HCT116 (cell line): ENCODE results near the gene STPG2. TPM values are rescaled to one million over a fixed set of nuclear protein-coding genes. Genes with fewer than 3 reads are reported as not detected.

ENCODE experiments used
- ATAC-seq: fragments of 200-7000 bp; cut with Tn5 transposase; 2 replicates; pipeline ENCODE4 v1.9.1; 2020; ENCODE audit warnings: mild to moderate bottlenecking, moderate library complexity
- BruUV-seq: library from RNA; stranded (reverse); fragments of 400-500 nt; replicated peaks from 2 replicates; lab custom pipeline; 2021; lab: Mats Ljungman, UMichigan
- CTCF ChIA-PET: fragments of 300-600 bp; sonication (Branson Sonifier 250); formaldehyde crosslinking; loops from one replicate; lab custom pipeline; 2021; ENCODE audit warnings: antibody characterized with exemption; lab: Charles Lee
- POLR2A ChIA-PET: fragments of 300-600, 350-600 bp; sonication (Branson Sonifier 250); formaldehyde crosslinking; loops from one replicate; lab custom pipeline; 2021; ENCODE audit warnings: antibody characterized with exemption; lab: Charles Lee
- RAD21 ChIA-PET, 2 experiments: fragments of 300-600 bp; sonication (Branson Sonifier 250); formaldehyde crosslinking; loops; one replicate each; lab custom pipeline; 2023; ENCODE audit warnings: low total read pairs in 2 of 2; ENCODE audit not compliant: uncharacterized antibody in 2 of 2, unreplicated experiment in 2 of 2, low non-redundant PET in 1 of 2; lab: Charles Lee
- DNase-seq: peaks from one replicate; pipeline ENCODE4 v3.0.0-alpha.2; 2010; ENCODE audit warnings: low read depth, low spot score
- H2AFZ ChIP-seq: fragments of 200-600 bp; shearing (Covaris generic), sonication (generic); 2 replicates; pipeline ENCODE4 v1.6.1; 2017; ENCODE audit warnings: low read depth, mixed run types, mixed read lengths, antibody characterized with exemption, low read length; ENCODE audit not compliant: poor library complexity, severe bottlenecking
- H3K27ac ChIP-seq: 2 replicates; pipeline ENCODE4 v1.5.1; 2012; ENCODE audit warnings: low read depth, low read length
- H3K27me3 ChIP-seq: fragments of 200-600 bp; sonication (generic); 2 replicates; pipeline ENCODE4 v1.6.1; 2016; ENCODE audit warnings: mixed run types, low read length, mixed read lengths; ENCODE audit not compliant: insufficient read depth
- H3K36me3 ChIP-seq, 2 experiments: fragments of 200-500 bp in 1 of 2; fragments of 200-600 bp in 1 of 2; sonication (Bioruptor generic) in 1 of 2; sonication (generic) in 1 of 2; 2 replicates each; pipeline versions ENCODE4 v1.5.1 to v1.6.1; 2014 to 2016; ENCODE audit warnings: low read length in 2 of 2, inconsistent platforms in 1 of 2, mixed read lengths in 1 of 2, mixed run types in 1 of 2; ENCODE audit not compliant: insufficient read depth in 2 of 2, control insufficient read depth in 1 of 2
- H3K4me1 ChIP-seq, 2 experiments: fragments of 200-600 bp in 1 of 2; sonication (generic) in 1 of 2; 2 replicates each; pipeline versions ENCODE4 v1.5.1 to v1.6.1; 2012 to 2017; ENCODE audit warnings: low read length in 2 of 2, inconsistent platforms in 1 of 2, mild to moderate bottlenecking in 1 of 2, mixed read lengths in 1 of 2, mixed run types in 1 of 2, moderate library complexity in 1 of 2; ENCODE audit not compliant: insufficient read depth in 2 of 2, control insufficient read depth in 1 of 2
- H3K4me2 ChIP-seq: fragments of 200-600 bp; sonication (generic); 2 replicates; pipeline ENCODE4 v1.6.1; 2017; ENCODE audit warnings: mixed run types, low read length, mixed read lengths
- H3K4me3 ChIP-seq, 2 experiments: fragments of 200-600 bp in 1 of 2; sonication (generic) in 1 of 2; replicated peaks in 1 of 2; 2 replicates each; pipeline ENCODE4 v1.5.1; 2011 to 2016; ENCODE audit warnings: low read length in 2 of 2, control low read depth in 1 of 2, low read depth in 1 of 2, mild to moderate bottlenecking in 1 of 2, mixed read lengths in 1 of 2, mixed run types in 1 of 2
- H3K79me2 ChIP-seq: fragments of 200-600 bp; sonication (generic); 2 replicates; pipeline ENCODE4 v1.6.1; 2017; ENCODE audit warnings: mild to moderate bottlenecking, mixed run types, low read length, moderate library complexity, mixed read lengths; ENCODE audit not compliant: insufficient read depth
- H3K9ac ChIP-seq: fragments of 200-600 bp; sonication (generic); 2 replicates; pipeline ENCODE4 v1.6.1; 2016; ENCODE audit warnings: low read length, mixed read lengths
- H3K9me2 ChIP-seq: fragments of 200-600 bp; sonication (generic), shearing (Covaris generic); 2 replicates; pipeline ENCODE4 v1.6.1; 2017; ENCODE audit warnings: mixed run types, mild to moderate bottlenecking, moderate library complexity; ENCODE audit not compliant: insufficient read depth
- H3K9me3 ChIP-seq, 2 experiments: fragments of 200-500 bp in 1 of 2; fragments of 200-600 bp in 1 of 2; sonication (Bioruptor generic) in 1 of 2; sonication (generic) in 1 of 2; 2 replicates each; pipeline ENCODE4 v1.6.1; 2014 to 2017; ENCODE audit warnings: low read length in 2 of 2, mixed read lengths in 2 of 2, inconsistent platforms in 1 of 2, low read depth in 1 of 2, mild to moderate bottlenecking in 1 of 2, mixed run types in 1 of 2, moderate library complexity in 1 of 2; ENCODE audit not compliant: control insufficient read depth in 1 of 2, insufficient read depth in 1 of 2
- H4K20me1 ChIP-seq: fragments of 200-600 bp; sonication (generic), shearing (Covaris generic); 2 replicates; pipeline ENCODE4 v1.6.1; 2017; ENCODE audit warnings: mixed run types, mild to moderate bottlenecking, moderate library complexity; ENCODE audit not compliant: insufficient read depth
- ATF3 ChIP-seq: IDR thresholded peaks from 2 replicates; pipeline ENCODE4 v1.6.1; 2012
- CBX3 ChIP-seq: IDR thresholded peaks from 2 replicates; pipeline ENCODE4 v1.6.1; 2012; ENCODE audit warnings: low read depth
- EGR1 ChIP-seq: IDR thresholded peaks from 2 replicates; pipeline ENCODE4 v1.6.1; 2012; ENCODE audit warnings: low read depth
- EZH2 ChIP-seq: fragments of 200-600 bp; sonication (generic); IDR thresholded peaks from 2 replicates; pipeline ENCODE4 v1.6.1; 2017; ENCODE audit warnings: antibody characterized with exemption, mixed run types
- EZH2phosphoT487 ChIP-seq: fragments of 200-600 bp; IDR thresholded peaks from 2 replicates; pipeline ENCODE4 v1.6.1; 2018; ENCODE audit warnings: antibody characterized with exemption, borderline replicate concordance
- JUND ChIP-seq: IDR thresholded peaks from 2 replicates; pipeline ENCODE4 v1.6.1; 2012
- POLR2A ChIP-seq: IDR thresholded peaks from 2 replicates; pipeline ENCODE4 v1.7.0; 2011; ENCODE audit warnings: borderline replicate concordance; ENCODE audit not compliant: insufficient read depth, insufficient read length; ENCODE audit errors: extremely low read depth
- POLR2AphosphoS5 ChIP-seq: IDR thresholded peaks from 2 replicates; pipeline ENCODE4 v1.6.1; 2011; ENCODE audit warnings: mild to moderate bottlenecking, low read depth, low read length, moderate library complexity
- SP1 ChIP-seq: IDR thresholded peaks from 2 replicates; pipeline ENCODE4 v1.6.1; 2012; ENCODE audit warnings: low read depth
- SRF ChIP-seq: IDR thresholded peaks from 2 replicates; pipeline ENCODE4 v1.6.1; 2012; ENCODE audit warnings: low read depth
- TCF7L2 ChIP-seq: IDR thresholded peaks from 2 replicates; pipeline ENCODE4 v1.7.0; 2011; ENCODE audit warnings: borderline replicate concordance, inconsistent platforms; ENCODE audit not compliant: insufficient read depth, insufficient read length; ENCODE audit errors: extremely low read depth
- ZFX ChIP-seq: fragments of 450-650 bp; IDR thresholded peaks from 2 replicates; pipeline ENCODE4 v1.6.1; 2017
- ZNF274 ChIP-seq: fragments of 200-500 bp; sonication (Bioruptor generic); IDR thresholded peaks from 2 replicates; pipeline ENCODE4 v1.6.1; 2014; ENCODE audit warnings: mild to moderate bottlenecking, low read depth, low read length, inconsistent platforms
- intact Hi-C: fragments of 100-400 bp; cut with micrococcal nuclease; formaldehyde crosslinking; loops from 2 replicates; pipeline ENCODE4 v1.10.0; 2022
- total RNA-seq: library from RNA; stranded (reverse); gene quantifications from one replicate; pipeline ENCODE4 v1.2.1, GENCODE V29; 2021; ENCODE audit not compliant: unreplicated experiment
- TF ChIP-seq, protein P1 (sequence below): IDR thresholded peaks from 2 replicates; pipeline ENCODE4 v1.6.1; 2012; ENCODE audit warnings: low read depth
- TF ChIP-seq, protein P2 (sequence below), 3 experiments: fragments of 200-600 bp in 1 of 3; sonication (generic) in 1 of 3; IDR thresholded peaks in 2 of 3; conservative IDR thresholded peaks in 1 of 3; 2 replicates each; pipeline ENCODE4 v1.5.1; 2012 to 2017; ENCODE audit warnings: low read depth in 2 of 3, low read length in 2 of 3, antibody characterized with exemption in 1 of 3, borderline replicate concordance in 1 of 3, control low read depth in 1 of 3, mild to moderate bottlenecking in 1 of 3, mixed read lengths in 1 of 3, mixed run types in 1 of 3, moderate library complexity in 1 of 3; ENCODE audit not compliant: insufficient read depth in 1 of 3
- TF ChIP-seq, protein P3 (sequence below): IDR thresholded peaks from 2 replicates; pipeline ENCODE4 v1.6.1; 2011; ENCODE audit warnings: mild to moderate bottlenecking, low read length, moderate library complexity; ENCODE audit not compliant: insufficient replicate concordance; ENCODE audit errors: extremely low read depth

The STPG2 gene
- total RNA-seq, 1 experiment from 2014 or later: not detected

DNA sequence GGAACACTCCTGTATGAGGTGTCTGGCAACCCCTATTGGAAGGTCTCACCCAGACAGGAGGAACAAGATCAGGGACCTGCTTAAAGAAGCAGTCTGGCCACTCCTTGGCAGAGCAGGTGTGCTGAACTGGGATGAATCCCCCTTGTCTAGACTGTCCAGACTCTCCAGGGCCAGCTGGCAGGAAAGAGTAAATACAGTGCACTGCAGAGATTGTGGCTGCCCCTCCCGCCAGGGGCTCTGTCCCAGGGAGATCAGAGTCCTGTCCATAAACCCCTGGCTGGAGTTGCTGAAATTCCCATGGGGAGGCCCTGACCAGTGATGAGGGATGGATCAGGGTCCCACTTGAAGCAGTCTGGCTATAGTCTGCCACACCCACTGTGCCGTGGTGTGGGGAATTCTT, 17.7 kb downstream of the STPG2 start:
- no peak for TF ChIP-seq TCF7L2
- TF ChIP-seq, protein P1, sequence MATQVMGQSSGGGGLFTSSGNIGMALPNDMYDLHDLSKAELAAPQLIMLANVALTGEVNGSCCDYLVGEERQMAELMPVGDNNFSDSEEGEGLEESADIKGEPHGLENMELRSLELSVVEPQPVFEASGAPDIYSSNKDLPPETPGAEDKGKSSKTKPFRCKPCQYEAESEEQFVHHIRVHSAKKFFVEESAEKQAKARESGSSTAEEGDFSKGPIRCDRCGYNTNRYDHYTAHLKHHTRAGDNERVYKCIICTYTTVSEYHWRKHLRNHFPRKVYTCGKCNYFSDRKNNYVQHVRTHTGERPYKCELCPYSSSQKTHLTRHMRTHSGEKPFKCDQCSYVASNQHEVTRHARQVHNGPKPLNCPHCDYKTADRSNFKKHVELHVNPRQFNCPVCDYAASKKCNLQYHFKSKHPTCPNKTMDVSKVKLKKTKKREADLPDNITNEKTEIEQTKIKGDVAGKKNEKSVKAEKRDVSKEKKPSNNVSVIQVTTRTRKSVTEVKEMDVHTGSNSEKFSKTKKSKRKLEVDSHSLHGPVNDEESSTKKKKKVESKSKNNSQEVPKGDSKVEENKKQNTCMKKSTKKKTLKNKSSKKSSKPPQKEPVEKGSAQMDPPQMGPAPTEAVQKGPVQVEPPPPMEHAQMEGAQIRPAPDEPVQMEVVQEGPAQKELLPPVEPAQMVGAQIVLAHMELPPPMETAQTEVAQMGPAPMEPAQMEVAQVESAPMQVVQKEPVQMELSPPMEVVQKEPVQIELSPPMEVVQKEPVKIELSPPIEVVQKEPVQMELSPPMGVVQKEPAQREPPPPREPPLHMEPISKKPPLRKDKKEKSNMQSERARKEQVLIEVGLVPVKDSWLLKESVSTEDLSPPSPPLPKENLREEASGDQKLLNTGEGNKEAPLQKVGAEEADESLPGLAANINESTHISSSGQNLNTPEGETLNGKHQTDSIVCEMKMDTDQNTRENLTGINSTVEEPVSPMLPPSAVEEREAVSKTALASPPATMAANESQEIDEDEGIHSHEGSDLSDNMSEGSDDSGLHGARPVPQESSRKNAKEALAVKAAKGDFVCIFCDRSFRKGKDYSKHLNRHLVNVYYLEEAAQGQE: no peak
- TF ChIP-seq SP1: no peak
- TF ChIP-seq EZH2phosphoT487: no peak
- TF ChIP-seq EZH2: no peak
- TF ChIP-seq SRF: no peak
- no peak for TF ChIP-seq CBX3
- no peak for TF ChIP-seq POLR2AphosphoS5
- no peak for TF ChIP-seq ZFX
- TF ChIP-seq, protein P2, sequence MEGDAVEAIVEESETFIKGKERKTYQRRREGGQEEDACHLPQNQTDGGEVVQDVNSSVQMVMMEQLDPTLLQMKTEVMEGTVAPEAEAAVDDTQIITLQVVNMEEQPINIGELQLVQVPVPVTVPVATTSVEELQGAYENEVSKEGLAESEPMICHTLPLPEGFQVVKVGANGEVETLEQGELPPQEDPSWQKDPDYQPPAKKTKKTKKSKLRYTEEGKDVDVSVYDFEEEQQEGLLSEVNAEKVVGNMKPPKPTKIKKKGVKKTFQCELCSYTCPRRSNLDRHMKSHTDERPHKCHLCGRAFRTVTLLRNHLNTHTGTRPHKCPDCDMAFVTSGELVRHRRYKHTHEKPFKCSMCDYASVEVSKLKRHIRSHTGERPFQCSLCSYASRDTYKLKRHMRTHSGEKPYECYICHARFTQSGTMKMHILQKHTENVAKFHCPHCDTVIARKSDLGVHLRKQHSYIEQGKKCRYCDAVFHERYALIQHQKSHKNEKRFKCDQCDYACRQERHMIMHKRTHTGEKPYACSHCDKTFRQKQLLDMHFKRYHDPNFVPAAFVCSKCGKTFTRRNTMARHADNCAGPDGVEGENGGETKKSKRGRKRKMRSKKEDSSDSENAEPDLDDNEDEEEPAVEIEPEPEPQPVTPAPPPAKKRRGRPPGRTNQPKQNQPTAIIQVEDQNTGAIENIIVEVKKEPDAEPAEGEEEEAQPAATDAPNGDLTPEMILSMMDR (IDR thresholded peaks at IDR 0.05 in 2 of 3, conservative IDR thresholded peaks at IDR 0.05 in 1 of 3; ENCODE audit: borderline replicate concordance in 1 of 3, insufficient read depth in 1 of 3, low read depth in 2 of 3, low read length in 2 of 3): no peak
- TF ChIP-seq ATF3: no peak
- TF ChIP-seq POLR2A: no peak
- no peak for TF ChIP-seq ZNF274
- TF ChIP-seq JUND: no peak
- TF ChIP-seq, protein P3, sequence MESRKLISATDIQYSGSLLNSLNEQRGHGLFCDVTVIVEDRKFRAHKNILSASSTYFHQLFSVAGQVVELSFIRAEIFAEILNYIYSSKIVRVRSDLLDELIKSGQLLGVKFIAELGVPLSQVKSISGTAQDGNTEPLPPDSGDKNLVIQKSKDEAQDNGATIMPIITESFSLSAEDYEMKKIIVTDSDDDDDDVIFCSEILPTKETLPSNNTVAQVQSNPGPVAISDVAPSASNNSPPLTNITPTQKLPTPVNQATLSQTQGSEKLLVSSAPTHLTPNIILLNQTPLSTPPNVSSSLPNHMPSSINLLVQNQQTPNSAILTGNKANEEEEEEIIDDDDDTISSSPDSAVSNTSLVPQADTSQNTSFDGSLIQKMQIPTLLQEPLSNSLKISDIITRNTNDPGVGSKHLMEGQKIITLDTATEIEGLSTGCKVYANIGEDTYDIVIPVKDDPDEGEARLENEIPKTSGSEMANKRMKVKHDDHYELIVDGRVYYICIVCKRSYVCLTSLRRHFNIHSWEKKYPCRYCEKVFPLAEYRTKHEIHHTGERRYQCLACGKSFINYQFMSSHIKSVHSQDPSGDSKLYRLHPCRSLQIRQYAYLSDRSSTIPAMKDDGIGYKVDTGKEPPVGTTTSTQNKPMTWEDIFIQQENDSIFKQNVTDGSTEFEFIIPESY: no peak
- no peak for TF ChIP-seq EGR1
- Histone ChIP-seq H4K20me1 (no peaks in the 10 kb centered on the region), H3K27me3 (no peaks in the 10 kb centered on the region), H3K36me3 (no peaks in the 10 kb centered on the region), H3K9me2 (no peaks in the 10 kb centered on the region), H3K9ac (no peak overlapping the region), H3K4me1 (no peaks in the 10 kb centered on the region), H3K4me2 (no peak overlapping the region), H3K27ac (no peak overlapping the region), H3K79me2 (no peaks in the 10 kb centered on the region), H3K9me3 (no peaks in the 10 kb centered on the region), H2AFZ (no peak overlapping the region), H3K4me3 (no peak overlapping the region)
- ChIA-PET CTCF (no interaction called here), RAD21 (no interaction called here), POLR2A (no interaction called here)
- no TSS peak for BruUV-seq
- DNase-seq (no peak), ATAC-seq (no peak)
- intact Hi-C loops: no loop called here
